ENCODE measurements around the gene CNGA1.

- TF ChIP-seq ZNF571 (tag by site-specific recombination; IDR thresholded peaks at IDR 0.05) (no peak), ZNF423 (tag by site-specific recombination; IDR thresholded peaks at IDR 0.05) (no peak), YY1 (tag by site-specific recombination; IDR thresholded peaks at IDR 0.05) (no peak), CTCF (tag by site-specific recombination; IDR thresholded peaks at IDR 0.05) (no peak)
These were observed 31.4 kb upstream of the CNGA1 start for GRCh38 chr4:48047896-48048295.

Data from HEK293 (cell line).